CD14-positive monocyte (primary cell): ENCODE measurements around the gene ZNF234. TPM values are rescaled to one million over a fixed set of nuclear protein-coding genes. Genes with fewer than 3 reads are reported as not detected.
A peak's percentile ranks its signal among the peaks of the same experiment; 100 is the strongest.

Experiments used
- DNase-seq, 3 donors: peaks; one replicate each; pipeline ENCODE4 v3.0.0-alpha.2; 2011 to 2022
- H2AFZ ChIP-seq: 2 replicates; pipeline ENCODE4 v1.6.0; 2012; ENCODE audit warnings: mild to moderate bottlenecking, low read depth, low read length, inconsistent platforms; ENCODE audit not compliant: insufficient read depth, poor library complexity, severe bottlenecking
- H3K27ac ChIP-seq, 2 donors: 1 replicate in 1 of 2; 2 replicates in 1 of 2; pipeline ENCODE4 v1.5.1; 2012 to 2013; ENCODE audit warnings: low read length in 2 of 2, control low read depth in 1 of 2, inconsistent platforms in 1 of 2, low read depth in 1 of 2, mild to moderate bottlenecking in 1 of 2
- H3K27me3 ChIP-seq, 2 donors: one replicate each; pipeline versions ENCODE4 v1.6.0 to v1.6.1; 2011 to 2013; ENCODE audit warnings: low read length in 2 of 2; ENCODE audit not compliant: control insufficient read depth in 2 of 2, insufficient read depth in 2 of 2
- H3K36me3 ChIP-seq, 2 donors: replicated peaks in 1 of 2; 1 replicate in 1 of 2; 2 replicates in 1 of 2; pipeline versions ENCODE4 v1.5.1 to v1.6.1; 2012 to 2013; ENCODE audit warnings: low read length in 2 of 2, control low read depth in 1 of 2, inconsistent platforms in 1 of 2, mild to moderate bottlenecking in 1 of 2; ENCODE audit not compliant: insufficient read depth in 2 of 2, control insufficient read depth in 1 of 2
- H3K4me1 ChIP-seq, 2 donors: 1 replicate in 1 of 2; 2 replicates in 1 of 2; pipeline versions ENCODE4 v1.5.1 to v1.6.1; 2012 to 2013; ENCODE audit warnings: low read length in 2 of 2, control low read depth in 1 of 2, inconsistent platforms in 1 of 2, mild to moderate bottlenecking in 1 of 2, moderate library complexity in 1 of 2; ENCODE audit not compliant: insufficient read depth in 2 of 2, control insufficient read depth in 1 of 2
- H3K4me2 ChIP-seq: replicated peaks from 2 replicates; pipeline ENCODE3; 2012; ENCODE audit warnings: low read length, moderate library complexity, mild to moderate bottlenecking; ENCODE audit not compliant: poor library complexity, severe bottlenecking; ENCODE audit errors: extremely low read depth
- H3K4me3 ChIP-seq, 3 experiments: fragments of 200-600 bp in 1 of 3; sonication (generic) in 1 of 3; replicated peaks in 1 of 3; 1 replicate in 2 of 3; 2 replicates in 1 of 3; pipeline ENCODE4 v1.5.1; 2011 to 2013; ENCODE audit warnings: low read length in 3 of 3, mild to moderate bottlenecking in 3 of 3, control low read depth in 2 of 3, low read depth in 2 of 3, inconsistent platforms in 1 of 3, moderate library complexity in 1 of 3
- H3K79me2 ChIP-seq: 2 replicates; pipeline ENCODE4 v1.6.0; 2012; ENCODE audit warnings: mild to moderate bottlenecking, control low read depth, inconsistent platforms, low read length, moderate library complexity; ENCODE audit not compliant: insufficient read depth
- H3K9ac ChIP-seq: 2 replicates; pipeline ENCODE4 v1.6.0; 2017; ENCODE audit warnings: low read length, mild to moderate bottlenecking; ENCODE audit not compliant: insufficient read depth, poor library complexity, severe bottlenecking
- H3K9me3 ChIP-seq, 2 donors: replicated peaks in 1 of 2; 1 replicate in 1 of 2; 2 replicates in 1 of 2; pipeline versions ENCODE4 v1.5.1 to v1.6.1; 2012 to 2013; ENCODE audit warnings: low read length in 2 of 2, control low read depth in 1 of 2; ENCODE audit not compliant: control insufficient read depth in 1 of 2, insufficient read depth in 1 of 2
- H4K20me1 ChIP-seq: 2 replicates; pipeline ENCODE4 v1.6.0; 2012; ENCODE audit warnings: mild to moderate bottlenecking, low read length, control low read depth, moderate library complexity; ENCODE audit not compliant: insufficient read depth
- H3K27ac Mint-ChIP-seq, 7 donors: one replicate each; pipeline ENCODE4 v1.8.0; 2020; ENCODE audit warnings: mild to moderate bottlenecking in 7 of 7, mixed read lengths in 7 of 7, moderate library complexity in 6 of 7, inconsistent platforms in 2 of 7
- H3K27me3 Mint-ChIP-seq, 3 donors: one replicate each; pipeline ENCODE4 v1.8.0; 2021 to 2022; ENCODE audit warnings: low read depth in 3 of 3, mild to moderate bottlenecking in 3 of 3, mixed read lengths in 3 of 3, moderate library complexity in 3 of 3, inconsistent platforms in 1 of 3
- H3K36me3 Mint-ChIP-seq, 2 donors: one replicate each; pipeline ENCODE4 v1.8.0; 2020; ENCODE audit warnings: mixed read lengths in 2 of 2, inconsistent platforms in 1 of 2, mild to moderate bottlenecking in 1 of 2
- H3K4me1 Mint-ChIP-seq: one replicate; pipeline ENCODE4 v1.8.0; 2020; ENCODE audit warnings: mild to moderate bottlenecking, mixed read lengths
- H3K4me3 Mint-ChIP-seq, 2 donors: one replicate each; pipeline ENCODE4 v1.8.0; 2020; ENCODE audit warnings: mild to moderate bottlenecking in 2 of 2, mixed read lengths in 2 of 2, moderate library complexity in 1 of 2
- H3K9me3 Mint-ChIP-seq, 7 donors: one replicate each; pipeline ENCODE4 v1.8.0; 2020 to 2022; ENCODE audit warnings: mixed read lengths in 7 of 7, mild to moderate bottlenecking in 6 of 7, moderate library complexity in 6 of 7, inconsistent platforms in 2 of 7
- CTCF ChIP-seq: fragments of 200-600 bp; IDR thresholded peaks from one replicate; pipeline ENCODE4 v1.8.0; 2022; ENCODE audit warnings: antibody characterized with exemption, mild to moderate bottlenecking
- WGBS: methylation state at CpG from one replicate; pipeline ENCODE4 v1.1.5; 2013; ENCODE audit warnings: missing lambda C conversion rate; ENCODE audit not compliant: insufficient coverage; 5-methylcytosine and 5-hydroxymethylcytosine counted together
- intact Hi-C, 2 donors: fragments of 100-400 bp; cut with micrococcal nuclease; formaldehyde crosslinking; loops; one replicate each; pipeline versions ENCODE4 v1.15.0 to v1.15.1; 2023
- polyA plus RNA-seq, 3 donors: library from polyadenylated mRNA; depleted of rRNA in 1 of 3; unstranded in 2 of 3; stranded (reverse) in 1 of 3; fragments of 300-500 nt in 2 of 3; fragments of >200 nt in 1 of 3; fragmentation: Illumina TruSeq in 2 of 3; gene quantifications; 1 replicate in 2 of 3; 2 replicates in 1 of 3; pipeline ENCODE4 v1.2.3, GENCODE V29; 2012 to 2021

Gene ZNF234
- polyA plus RNA-seq, 3 donors = 0.73 to 2.3 (median 2.2) TPM

GRCh38 chr19:44112802-44113137 lies 28.6 kb upstream of the ZNF234 start:
- Histone ChIP-seq H2AFZ (peak overlapping the region; percentile 95), H3K27me3 (no peaks in the 10 kb centered on the region), H3K27ac (no peak overlapping the region), H4K20me1 (no peaks in the 10 kb centered on the region), H3K4me2 (peak overlapping the region; percentile 96), H3K36me3 (peaks cover 10 to 25% of the 10 kb centered on the region in 2 donors), H3K9ac (no peak overlapping the region), H3K4me1 (peaks cover 17 to 27% of the 10 kb centered on the region in 2 donors), H3K79me2 (peaks cover 7% of the 10 kb centered on the region), H3K4me3 (peak overlapping the region; percentile 92 to 94 (median 94)), H3K9me3 (peaks cover 23 to 43% of the 10 kb centered on the region in 2 donors)
- no peak for TF ChIP-seq CTCF
- WGBS = 0% methylated on average over 5 of the region's 11 CpGs
- H3K36me3 Mint-ChIP-seq = peaks cover 19 to 22% of the 10 kb centered on the region in 2 donors
- intact Hi-C loops = loop anchor here (2.0 to 10.0 kb wide), 6 partner anchors 18 to 178 kb away; partner anchors contain the start of genes ZNF224 (in 2 of the 2), ZNF230 (in 1 of the 2), ZNF234 (in 1 of the 2) and ZNF45 (in 1 of the 2)
- H3K27ac Mint-ChIP-seq = peak overlapping the region in 2 of 7 donors; percentile 54 to 89
- H3K4me1 Mint-ChIP-seq = peaks cover 23% of the 10 kb centered on the region
- H3K4me3 Mint-ChIP-seq = peak overlapping the region; percentile 98 to 100
- H3K27me3 Mint-ChIP-seq = no peaks in the 10 kb centered on the region
- H3K9me3 Mint-ChIP-seq = peaks cover 23 to 39% (median 37%) of the 10 kb centered on the region in 7 donors
- DNase-seq = no peak

GRCh38 chr19:44113138-44113783 lies 28.1 kb upstream of the ZNF234 start, which contains the start of gene ZNF225:
TSS of gene ZNF225 (plus strand) at chr19:44113399. CDS start at chr19:44115828, 2,429 bp downstream.
- H3K36me3 Mint-ChIP-seq = peaks cover 22 to 23% of the 10 kb centered on the region in 2 donors
- no peak for TF ChIP-seq CTCF
- Histone ChIP-seq H3K4me3 (peak within 1 kb of the TSS; percentile 92 to 94 (median 94)), H3K4me2 (peak within 1 kb of the TSS; percentile 96), H3K27me3 (no peaks in the 10 kb centered on the region), H3K9me3 (peaks cover 19 to 38% of the 10 kb centered on the region in 2 donors), H2AFZ (peak within 1 kb of the TSS; percentile 95), H3K36me3 (peaks cover 14 to 25% of the 10 kb centered on the region in 2 donors), H4K20me1 (no peaks in the 10 kb centered on the region), H3K9ac (peak within 1 kb of the TSS; percentile 74), H3K79me2 (peaks cover 7% of the 10 kb centered on the region), H3K27ac (peak within 1 kb of the TSS; percentile 47 to 76), H3K4me1 (peaks cover 17 to 27% of the 10 kb centered on the region in 2 donors)
- peaks cover 20 to 38% (median 32%) of the 10 kb centered on the region in 7 donors for H3K9me3 Mint-ChIP-seq
- DNase-seq = peak; percentile 92 to 96 (median 94)
- peaks cover 23% of the 10 kb centered on the region for H3K4me1 Mint-ChIP-seq
- WGBS = under 1% methylated on average over 44 of the region's 44 CpGs
- peaks cover 0 to 2% (median 0%) of the 10 kb centered on the region in 3 donors for H3K27me3 Mint-ChIP-seq
- peak within 1 kb of the TSS; percentile 98 to 100 for H3K4me3 Mint-ChIP-seq
- peak within 1 kb of the TSS; percentile 87 to 95 (median 91) for H3K27ac Mint-ChIP-seq
- intact Hi-C loops = loop anchor here (2.0 to 10.0 kb wide), 6 partner anchors 18 to 178 kb away; partner anchors contain the start of genes ZNF224 (in 2 of the 2), ZNF230 (in 1 of the 2), ZNF234 (in 1 of the 2) and ZNF45 (in 1 of the 2)
